CD4-positive, alpha-beta T cell treated with Interleukin-4 for 1 hour (primary cell): ENCODE data around the gene HAPLN3.

Source experiments
- DNase-seq, 2 donors: peaks; one replicate each; pipeline ENCODE4 v3.0.0-alpha.2; 2020 to 2022

Gene HAPLN3

DNA sequence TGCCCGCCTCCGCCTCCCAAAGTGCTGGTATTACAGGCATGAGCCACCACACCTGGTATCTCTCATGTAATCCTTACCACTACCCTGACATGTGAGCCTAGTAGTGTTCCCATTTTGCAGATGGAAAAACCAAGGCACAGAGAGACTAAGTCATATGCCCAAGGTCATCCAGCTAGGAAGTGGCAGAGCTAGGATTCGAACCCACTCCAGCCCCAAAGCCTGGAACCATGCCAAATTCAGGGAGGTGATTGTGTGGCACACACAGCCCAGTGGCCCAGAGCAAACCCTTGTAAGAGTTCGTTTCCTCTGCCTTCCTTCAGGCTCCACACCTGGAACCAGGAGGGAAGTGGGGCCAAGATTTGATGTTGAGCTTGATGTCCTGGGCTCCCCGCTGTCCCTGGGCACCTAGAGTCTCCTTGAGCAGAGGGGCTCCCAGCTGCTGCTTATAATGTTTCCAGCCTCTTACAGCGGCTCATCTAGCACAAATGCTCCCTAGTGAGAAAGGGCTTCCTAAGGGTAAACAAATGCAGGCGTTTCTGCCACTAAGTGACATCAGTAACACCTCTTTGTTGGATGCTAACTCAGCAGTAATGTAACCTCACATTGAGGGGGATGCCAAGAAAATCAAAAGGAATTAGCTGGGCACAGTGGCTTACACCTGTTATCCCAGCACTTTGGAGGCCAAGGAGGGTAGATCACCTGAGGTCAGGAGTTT is 3.6 kb downstream of the HAPLN3 start:
- DNase-seq: no peak

DNA sequence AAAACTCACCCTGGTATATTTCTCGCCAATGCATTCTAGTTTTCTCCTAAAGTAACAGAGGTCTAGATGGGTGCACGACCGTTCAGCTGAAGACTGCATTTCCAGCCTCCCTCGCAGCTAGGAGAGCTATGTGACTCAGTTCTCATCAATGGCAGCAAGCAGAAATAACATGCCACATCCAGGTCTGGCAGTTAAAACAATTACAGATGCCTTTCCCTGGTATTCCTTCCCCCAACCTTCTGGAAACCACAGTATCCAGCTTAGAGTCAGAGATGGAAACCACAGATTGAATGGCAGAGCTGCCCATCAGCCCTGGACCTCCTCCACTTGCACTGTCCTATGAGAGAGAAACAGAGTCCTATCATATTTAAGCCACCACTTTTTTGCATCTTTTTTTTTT is 4.8 kb downstream of the HAPLN3 start:
- no peak for DNase-seq

DNA sequence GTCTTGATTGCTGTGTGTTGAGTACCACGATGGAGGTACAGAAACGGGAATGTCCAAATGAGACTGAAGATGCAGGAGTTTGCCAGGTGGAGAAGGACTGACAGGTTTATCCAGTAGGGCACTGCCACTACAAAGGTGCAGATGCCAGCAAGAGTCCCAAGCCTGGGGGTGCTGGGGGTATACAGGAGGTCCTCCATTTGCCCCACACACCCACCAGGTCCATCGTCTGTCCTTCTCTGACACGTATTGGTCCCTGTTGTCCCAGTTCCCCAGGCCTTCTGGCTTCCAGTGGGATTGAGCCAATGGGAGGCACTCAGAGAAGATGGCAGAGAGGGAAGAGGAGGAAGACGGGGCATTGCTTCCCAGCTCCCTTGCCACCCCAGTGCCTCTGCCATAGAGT is 6.6 kb downstream of the HAPLN3 start:
- no peak for DNase-seq

DNA sequence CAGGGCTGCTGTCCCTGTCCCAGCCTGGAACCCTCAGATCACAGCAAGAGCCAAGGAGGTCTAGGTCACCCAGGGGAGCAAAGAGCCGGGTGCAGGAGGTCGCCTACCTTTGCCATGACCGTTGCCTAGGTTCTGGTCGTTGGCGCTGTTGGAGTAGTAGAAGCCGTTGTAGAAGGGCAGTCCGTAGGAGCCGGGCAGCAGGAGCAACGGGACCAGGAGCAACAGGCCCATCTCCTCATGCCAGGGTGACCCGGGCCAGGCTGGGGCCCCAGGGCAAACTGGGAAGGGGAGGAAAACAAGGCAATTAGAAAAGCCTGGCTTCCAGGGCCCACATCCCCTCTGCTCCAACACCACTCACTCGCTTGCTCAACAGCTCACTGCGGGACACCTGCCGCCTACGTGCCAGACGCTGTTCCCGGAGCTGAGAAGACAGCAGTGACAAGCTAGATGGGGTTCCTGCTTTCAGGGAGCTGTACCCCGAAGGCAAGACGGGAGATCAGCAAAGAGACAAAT is 8.2 kb downstream of the HAPLN3 start:
- DNase-seq: no peak

DNA sequence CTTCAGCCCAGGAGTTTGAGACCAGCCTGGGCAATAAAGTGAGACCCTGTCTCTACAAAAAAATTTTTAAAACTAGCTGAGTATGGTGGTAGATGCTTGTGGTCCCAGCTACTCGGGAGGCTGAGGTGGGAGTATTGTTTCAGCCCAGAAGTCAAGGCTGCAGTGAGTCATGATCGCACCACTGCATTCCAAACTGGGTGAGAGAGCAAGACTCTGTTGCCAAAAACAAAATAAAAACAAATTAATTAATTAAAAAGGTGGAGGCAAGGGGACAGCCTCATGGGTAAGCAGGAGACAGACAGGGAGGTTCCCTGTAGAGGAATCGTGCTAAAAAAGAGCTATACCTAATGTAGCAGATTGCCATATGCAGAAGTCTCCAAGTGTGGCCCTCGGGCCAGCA is 12.6 kb downstream of the HAPLN3 start:
- no peak for DNase-seq

DNA sequence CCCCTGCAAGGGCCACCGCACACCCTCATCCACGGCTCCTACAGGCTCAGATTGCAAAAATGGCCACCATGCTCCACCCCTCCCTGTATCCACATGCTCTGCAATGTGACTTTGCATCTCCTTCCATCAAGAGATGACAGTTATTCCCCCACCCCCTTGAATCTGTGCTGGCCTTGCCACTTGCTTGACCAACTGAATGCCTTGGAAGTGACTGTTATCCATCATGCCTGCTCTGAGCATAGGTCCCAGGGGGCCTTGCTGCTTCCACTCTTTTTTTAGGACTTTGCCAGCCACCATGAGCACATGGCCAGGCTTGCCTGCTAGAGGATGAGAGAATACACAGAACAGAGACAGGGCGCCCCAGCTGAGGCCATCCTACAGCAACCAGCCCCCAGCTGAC is 13.6 kb downstream of the HAPLN3 start:
- no peak for DNase-seq

DNA sequence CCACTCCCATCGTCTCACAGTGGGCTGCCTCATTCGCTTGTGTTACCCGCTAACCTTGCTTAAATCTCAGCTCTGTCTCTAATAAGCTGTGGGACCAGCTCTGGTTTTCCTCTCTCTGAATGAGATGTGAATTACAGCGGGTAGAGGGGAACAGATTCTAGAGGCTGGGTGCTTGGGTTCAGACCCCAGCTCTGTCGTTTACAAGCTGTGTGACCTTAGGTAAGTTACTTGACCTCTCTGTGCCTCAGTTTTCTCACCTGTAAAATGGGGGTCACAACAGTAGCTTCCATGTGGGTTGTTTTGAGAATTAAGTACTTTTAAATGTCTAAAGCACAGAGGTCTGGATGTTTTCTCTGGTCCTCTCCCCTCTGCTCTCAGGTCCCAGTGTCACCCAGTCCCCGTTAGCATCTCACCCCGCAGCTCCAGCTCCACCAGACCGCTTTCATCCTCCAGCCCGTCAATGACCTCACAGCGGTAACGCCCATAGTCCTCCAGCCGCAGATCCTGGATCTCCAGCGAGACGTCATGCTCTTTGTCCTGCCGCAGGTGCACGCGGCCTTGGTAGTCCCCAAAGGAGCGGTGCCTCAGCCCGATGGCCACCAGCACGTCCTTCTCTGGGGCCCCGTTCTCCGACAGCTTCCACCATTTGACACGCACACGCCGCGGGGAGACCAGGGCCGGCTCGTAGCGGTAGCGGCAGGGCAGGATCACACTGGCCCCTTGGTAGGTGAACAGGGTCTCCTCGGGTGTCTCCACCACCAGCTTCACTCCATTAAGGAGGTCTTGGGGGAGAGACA is 14.2 kb downstream of the HAPLN3 start:
- no peak for DNase-seq

DNA sequence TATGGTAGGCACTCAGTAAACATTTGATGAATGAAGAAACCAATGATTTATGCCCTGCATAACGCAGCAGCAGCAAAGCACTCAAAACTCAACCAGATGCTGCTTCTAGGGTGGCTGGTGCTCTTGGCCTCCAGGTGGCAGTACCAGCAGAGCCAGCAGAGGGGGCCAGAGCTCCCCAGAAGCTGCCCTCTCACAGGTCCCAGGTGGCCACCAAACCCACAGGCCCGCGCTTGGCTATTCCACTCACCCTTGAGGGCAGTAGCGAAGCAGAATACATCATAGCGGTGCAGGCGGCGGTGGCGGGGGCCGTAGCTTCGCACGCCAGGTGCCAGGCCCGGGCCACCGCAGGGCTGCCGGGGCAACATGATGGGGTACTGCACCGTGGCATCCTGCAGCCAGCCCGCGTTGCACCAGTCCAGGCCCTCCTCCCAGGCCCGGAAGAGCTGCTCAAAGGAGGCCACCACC is 16.6 kb downstream of the HAPLN3 start:
- DNase-seq: peak in 1 of 2 donors; percentile 24

DNA sequence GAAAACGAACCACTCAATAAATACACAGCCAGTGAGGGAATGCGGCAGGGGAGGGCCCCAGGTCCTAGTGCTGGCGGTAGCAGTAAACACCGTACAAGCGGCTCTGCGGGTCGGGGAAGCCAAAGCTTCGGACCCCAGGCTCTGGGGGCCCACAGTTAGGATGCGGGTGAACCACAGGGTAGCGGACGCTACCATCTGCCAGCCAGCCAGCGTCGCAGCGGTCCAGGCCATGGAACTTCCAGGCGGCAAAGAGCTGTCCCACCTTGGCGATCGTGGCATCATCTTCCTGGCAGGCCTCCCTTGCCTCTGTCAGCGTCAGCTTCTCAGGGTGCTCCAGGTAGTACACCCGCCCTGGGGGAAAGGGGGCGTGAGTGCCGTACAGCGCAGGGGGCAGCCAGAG is 17.4 kb downstream of the HAPLN3 start:
- no peak for DNase-seq

DNA sequence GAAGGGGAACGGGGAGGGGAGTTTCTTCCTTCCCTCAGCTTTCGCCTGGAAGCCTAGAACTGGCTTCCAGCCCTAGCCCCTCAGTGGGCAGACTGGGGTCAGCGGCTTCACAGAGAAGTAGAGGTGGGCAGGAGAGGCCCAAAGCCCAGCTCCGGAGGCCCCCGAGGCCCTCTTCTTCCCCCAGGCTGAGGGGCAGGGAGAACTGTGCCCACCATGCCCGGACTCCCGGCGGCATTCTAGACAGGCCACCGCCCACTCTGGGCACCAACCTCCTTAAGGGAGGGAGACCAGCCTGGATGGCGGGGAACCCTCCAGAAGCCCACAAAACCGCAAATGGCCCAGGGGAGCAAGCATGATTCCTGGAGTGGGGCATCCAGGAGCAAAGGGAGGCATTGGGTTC is 17.9 kb downstream of the HAPLN3 start:
- no peak for DNase-seq

DNA sequence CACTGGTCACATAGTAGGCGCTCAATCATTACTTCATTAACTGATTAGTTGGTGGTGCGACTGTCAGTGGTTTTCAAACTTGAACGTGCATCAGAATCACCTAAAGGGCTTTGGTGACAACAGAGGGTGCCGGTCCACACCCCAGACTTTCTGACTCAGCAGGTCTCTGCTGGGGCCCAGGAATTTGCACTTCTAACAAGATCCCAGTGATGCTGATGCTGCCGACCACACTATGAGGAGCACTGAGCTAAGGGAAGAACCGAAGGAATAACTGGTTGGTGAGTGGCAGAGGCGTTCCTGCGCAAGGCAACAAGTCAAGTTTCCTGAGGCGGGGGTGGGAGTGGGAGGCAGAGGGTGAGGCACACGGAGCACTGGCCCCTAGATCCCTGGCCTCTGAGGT is 18.8 kb downstream of the HAPLN3 start:
- no peak for DNase-seq

DNA sequence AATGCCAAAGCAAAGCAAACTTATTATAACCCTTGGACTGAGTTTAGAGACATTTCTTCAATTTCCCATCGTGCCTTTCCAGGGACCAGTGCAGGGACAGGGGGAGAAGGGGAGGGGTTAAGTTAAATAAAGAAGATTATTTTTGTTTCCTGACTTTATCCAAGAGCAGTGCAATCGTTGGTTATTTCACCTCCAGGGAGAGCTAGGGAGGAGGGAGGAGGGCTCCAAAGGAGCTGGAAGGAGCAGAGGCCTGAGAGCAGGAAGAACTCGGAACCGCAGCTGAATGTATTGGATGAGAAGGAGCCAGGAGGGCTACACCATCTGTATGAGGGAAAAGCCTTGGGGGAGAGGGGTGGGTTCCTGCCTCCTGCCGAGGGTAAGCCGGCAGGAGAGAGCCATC is 20.7 kb downstream of the HAPLN3 start:
- DNase-seq: no peak

DNA sequence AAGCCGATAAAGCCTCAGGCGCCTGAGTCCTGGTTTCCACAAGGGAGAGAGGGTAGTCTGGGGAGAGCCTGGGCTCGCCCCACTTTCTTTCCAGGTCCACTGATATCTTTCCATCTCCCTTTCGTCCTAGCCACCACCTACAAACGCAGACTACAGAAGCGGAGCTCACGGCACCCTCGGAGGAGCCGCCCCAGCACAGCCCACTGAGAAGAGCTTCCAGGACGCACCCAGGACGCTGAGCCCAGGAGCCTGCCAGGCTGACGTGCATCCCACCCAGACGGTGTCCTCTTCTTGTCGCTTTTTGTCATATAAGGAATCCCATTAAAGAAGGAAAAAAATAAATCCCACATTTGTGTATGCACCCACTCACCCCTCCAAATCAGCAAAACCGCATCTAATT is 21.1 kb downstream of the HAPLN3 start:
- no peak for DNase-seq

DNA sequence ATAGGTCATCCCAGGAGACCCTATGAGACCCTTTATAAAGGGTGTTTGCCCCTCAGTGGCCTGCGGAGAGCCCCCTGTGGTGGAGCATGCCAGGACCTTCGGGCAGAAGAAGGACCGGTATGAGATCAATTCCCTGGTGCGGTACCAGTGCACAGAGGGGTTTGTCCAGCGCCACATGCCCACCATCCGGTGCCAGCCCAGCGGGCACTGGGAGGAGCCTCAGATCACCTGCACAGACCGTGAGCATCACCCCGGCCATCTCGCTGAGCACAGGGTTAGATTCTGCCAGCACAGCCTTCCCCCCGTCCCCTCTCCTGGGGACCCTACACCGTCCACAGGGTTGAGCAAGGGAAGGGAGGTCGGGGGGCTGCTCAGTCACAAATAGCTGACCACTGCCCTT is 21.6 kb downstream of the HAPLN3 start:
- no peak for DNase-seq

DNA sequence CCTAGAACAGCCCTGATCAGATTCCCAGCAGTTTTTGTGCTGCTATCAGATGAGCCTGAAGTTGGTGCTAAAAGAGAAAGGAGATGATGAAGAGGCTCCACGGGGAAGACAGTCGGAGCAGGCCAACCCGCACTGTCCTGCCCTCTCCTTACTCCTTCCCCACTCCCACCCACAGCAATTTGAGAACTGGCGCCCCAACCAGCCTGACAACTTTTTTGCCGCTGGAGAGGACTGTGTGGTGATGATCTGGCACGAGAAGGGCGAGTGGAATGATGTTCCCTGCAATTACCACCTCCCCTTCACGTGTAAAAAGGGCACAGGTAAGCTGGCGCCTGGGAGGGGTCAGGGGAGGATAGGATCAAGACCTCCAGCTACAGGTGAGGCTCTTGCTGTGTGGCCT is 22.6 kb downstream of the HAPLN3 start:
- DNase-seq: no peak

DNA sequence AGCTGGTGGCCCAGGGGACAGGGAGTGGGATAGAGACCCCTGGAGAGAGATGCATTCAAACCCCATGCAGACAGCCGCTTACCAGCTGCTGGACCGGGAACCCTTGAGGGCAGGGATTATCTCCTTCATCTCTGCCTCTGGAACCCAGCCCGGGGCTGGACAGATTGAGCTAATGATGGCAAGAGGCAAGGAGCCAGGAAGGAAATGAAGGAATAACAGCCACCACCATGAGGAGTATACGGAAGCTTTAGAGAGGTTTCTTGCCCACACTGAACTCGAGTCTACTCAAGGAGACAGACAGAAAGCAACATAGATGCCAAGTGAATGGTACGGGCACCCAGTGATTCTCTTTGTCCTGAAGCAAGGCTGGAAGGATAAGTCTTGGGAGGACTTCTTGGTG is 23.2 kb downstream of the HAPLN3 start:
- no peak for DNase-seq

DNA sequence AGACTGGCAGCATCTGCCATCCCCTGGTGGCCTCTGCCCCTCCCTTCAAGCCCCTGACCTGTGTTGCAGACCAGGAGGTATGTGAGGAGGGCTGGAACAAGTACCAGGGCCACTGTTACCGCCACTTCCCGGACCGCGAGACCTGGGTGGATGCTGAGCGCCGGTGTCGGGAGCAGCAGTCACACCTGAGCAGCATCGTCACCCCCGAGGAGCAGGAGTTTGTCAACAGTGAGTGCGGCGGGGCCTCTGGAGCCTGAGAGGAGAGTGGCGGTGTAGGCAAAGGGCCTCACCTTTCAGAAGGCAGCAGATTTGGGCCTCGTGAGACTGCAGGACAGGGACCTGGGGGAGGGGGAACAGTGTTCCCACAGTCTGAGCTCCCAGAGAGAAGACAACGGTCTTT is 24.0 kb downstream of the HAPLN3 start:
- no peak for DNase-seq

DNA sequence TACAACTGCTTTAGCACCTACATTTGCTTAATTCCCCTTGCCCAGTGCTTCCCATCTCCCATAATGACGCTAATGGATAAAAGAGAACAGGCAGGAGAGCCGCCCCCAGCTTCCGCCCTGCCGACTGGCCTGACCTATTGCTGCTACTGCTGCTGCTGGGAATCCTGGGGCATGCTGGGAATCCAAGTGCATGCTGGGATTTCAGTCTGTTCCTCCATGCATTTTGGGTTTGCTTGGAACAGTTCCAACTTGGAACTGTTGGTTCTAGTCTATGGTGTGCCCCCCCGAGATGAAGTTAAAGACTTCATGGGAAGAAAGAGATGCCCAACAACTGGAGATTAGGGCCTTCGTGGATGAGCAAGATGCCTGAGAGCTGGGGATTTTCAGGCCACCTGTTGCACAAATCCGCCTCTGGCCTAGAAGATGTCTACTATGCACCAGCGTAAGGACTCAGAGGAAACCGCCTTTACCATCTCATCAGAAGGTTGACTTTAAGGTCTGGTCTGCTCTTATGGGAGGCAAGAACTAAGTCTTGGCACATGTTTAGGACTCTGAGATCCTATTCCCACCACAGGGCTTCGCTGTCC is 29.0 kb downstream of the HAPLN3 start:
- no peak for DNase-seq

DNA sequence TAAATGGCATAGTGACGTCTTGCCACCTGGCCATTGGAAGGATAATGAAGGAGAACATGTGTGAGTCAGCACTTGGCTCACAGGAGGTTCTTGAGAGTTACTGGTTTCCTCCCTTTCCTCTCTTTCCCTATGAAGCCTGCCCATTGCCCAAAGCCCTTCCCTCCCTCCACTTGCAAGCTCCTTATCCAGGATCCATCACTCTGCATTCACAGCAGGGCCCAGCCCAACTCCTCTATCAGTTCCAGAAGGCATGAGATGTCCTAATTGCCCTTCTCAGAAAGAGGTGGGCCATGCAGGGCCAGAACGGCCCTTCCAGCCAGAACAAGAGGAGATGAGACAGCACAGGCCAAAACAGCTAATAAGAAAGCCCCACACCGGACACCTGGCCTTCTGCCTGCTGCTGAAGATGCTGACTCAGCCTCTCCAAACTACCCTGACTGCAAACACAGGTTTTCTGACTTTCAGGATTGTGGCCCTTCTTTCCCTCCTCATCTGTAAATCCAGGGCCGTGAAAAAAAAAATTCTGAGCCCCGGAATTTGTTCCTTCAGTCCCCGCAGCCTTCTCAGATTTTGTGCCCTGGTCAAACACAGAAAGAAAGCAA is 29.7 kb downstream of the HAPLN3 start:
- DNase-seq: no peak

DNA sequence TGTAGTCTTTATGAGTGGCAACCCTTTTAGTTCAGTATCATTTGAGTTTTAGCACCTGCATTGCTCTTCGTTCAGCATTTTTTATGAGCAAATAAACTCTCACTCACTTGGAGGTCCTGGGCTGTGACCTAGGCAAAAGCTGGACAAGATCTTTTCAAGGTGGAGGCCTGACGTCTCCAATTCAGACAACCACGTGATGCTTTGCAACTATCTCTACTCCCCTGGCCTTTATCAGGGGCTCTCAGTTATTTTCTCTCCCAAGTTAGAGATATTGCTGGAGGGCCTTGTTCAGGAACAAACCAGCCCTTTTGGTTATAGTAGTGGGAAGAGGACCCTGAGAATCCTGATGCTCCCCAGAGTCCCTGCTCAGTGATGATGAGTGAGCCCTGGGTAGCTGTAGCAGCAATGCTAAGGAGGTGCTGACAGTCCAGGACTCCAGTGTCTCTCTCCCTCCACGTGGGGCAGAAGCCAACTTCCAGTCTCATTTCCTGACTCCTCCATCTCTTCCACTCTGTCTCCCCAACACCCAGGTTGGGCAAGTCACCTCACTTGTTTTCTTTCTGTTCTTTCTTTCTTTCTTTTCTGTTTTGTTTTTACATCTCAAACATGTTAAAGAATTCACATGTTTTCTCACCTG is 30.4 kb downstream of the HAPLN3 start:
- no peak for DNase-seq

DNA sequence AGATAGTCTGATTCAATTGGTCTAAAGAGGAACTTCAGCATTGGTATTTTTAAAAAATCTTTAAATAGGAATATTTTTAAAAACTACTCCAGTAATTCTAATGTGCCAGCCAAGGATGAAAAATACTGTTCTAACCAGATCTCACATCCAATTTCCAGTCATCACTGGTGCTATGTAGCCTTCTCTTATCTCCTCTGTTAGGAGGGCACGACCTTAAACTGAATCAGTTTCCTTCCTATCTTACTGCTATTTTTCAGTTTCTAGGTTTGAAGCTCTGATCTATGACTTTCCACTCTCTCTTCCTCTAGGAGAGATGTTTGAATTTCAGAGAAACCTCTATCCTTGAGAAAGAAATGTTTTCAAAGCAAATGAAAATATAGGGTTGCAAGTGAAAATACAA is 31.9 kb downstream of the HAPLN3 start:
- no peak for DNase-seq

DNA sequence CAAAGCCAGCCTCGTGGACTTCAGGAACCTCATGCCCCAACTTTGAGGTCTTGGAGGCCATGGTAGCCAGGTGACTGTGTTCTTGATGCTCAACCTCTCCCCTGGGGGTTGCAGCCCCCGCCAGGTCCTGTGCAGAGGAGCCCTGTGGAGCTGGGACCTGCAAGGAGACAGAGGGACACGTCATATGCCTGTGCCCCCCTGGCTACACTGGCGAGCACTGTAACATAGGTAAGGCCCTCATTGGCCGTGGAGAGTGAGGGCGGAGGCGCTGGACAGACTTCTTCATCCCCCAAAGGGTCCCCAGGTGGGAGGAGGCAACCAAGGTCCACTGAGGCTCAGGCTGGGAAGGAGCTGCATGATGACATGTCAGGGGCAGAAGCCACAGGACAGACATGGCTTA is 35.1 kb downstream of the HAPLN3 start:
- no peak for DNase-seq

DNA sequence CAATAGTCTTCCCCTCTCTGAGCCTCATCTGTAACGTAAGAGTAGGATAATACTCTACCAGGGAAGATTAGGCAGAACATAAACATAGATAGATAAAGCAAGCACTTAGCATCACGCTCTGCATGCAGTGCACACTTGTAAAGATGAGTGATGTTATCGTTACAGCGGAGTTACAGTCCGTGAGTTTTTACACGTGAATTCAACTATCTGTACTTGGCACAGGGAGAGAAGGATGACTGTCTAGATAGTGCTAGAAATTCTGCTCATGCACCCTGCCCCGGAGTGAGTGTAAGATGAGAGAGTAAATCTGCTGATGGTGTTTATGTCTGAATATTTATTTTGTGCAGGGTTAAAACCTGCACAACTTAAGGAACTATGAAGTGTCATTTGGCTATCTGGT is 35.8 kb downstream of the HAPLN3 start:
- DNase-seq: no peak
